CD4-positive, alpha-beta T cell treated with Interleukin-6 for 4 hours (primary cell): ENCODE measurements around the gene SGCA.

Source experiments
- DNase-seq: peaks from one replicate; pipeline ENCODE4 v3.0.0-alpha.2; 2020; ENCODE audit warnings: mixed read lengths

Gene SGCA

DNA sequence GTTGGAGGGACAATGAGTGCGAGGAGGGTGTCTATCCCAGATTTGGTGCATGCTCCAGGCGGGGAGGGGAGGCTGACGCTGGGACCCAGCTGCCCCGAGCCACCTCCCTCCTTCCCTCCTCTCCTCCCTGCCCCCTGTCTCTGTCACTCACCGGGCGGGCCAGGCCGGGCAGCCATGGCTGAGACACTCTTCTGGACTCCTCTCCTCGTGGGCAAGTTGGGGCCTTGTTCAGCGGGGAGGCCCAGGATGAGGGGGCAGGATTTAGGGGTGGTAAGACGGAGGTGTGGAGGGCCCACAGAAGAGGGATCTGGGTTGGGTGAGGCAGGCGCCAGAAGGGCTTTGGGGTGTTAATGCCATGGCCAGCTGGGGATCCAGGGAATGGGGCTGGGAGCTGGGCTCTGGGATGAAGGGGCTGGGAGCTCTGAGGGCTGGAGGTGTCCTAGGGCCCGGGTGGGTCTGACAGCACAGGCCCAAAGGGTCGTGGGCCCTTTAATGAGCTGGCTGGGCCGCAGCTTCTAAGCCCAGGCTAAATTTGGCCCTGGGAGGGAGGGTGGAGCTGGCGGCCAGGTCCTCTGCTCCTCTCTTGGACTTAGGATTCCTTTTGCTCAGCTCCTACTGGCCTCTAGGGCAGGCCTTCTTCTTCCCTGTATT, at the start of gene SGCA:
TSS of gene SGCA (plus strand) at position 139 of the 651 bp plus-strand sequence. CDS start at position 175, 36 bp downstream.
- no peak for DNase-seq

DNA sequence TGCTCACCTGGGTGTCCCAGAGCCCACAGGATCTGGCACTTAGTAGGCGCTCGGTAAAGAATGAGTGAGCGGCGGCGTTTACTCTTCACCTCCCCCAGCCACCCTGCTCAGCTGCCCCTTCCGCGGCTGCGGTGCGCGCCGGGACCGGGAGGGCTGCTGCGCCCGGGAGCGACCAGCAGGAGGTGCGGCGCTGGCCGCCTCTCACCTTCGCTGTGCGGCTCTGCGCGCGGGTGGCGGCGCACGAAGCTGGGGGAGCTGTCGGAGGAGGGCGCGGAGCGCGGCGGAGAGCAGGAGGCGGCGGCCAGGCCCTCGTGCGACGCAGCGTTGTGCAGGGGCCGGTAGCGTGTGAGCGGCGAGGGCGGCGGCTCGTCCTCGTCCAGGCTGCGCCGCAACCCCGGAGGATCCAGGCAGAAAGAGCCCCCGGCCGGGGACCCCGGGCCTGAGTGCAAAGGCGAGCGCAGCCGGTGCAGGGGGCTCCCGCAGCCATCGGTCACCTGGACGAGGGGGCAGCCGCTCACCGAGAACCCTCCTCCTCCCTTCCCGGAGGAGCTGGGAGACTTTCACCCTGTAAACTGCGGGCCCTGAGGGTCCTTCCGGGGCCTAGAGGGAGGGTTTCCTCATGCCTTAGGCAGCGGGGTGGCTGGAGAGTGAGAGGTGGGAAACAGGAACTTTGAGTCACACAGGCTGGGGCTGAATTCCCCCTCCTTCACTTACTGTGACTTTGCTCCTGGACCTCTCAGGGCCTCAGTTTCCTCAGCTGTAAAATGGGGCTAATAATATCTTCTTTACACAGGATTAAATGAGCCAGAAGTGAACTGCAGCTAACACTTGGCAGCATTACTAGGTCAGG, 48.4 kb upstream of the SGCA start:
- peak; percentile 71 for DNase-seq

DNA sequence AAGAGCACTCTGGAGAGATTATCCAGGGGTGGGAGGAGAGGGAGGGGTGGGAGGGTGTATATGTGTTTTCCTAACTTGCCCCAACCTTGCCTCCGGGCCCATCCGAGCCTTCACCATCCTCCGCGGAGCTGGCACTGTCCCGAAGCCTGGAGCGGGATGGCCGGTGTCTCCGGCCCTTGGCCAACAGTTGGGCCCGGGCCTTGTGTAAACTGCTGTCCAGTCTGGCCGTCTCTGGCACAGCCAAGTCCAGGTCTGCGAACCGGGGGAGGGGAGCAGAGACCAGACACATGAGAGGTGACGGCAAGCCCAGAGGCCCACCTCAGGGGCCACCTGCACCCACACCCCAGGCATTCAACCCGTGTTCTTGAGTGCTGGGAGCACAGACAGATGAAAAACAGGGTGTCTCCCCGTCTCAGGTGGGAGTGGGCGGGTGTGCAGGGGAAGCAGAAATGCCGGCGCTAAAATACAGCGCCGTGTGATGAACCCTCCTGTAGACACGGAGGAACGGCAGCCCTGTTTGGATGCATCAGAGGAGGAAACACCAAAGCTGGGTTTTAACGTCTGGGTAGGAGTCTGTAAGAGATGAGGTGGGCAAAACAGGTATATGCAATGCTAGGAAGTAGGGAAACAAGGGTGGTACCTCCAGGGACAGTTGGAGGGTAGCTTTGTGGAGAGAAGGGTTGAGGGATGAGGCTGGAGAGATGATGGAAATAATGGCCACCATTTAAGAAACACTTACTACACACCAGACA, 47.6 kb upstream of the SGCA start:
- no peak for DNase-seq

DNA sequence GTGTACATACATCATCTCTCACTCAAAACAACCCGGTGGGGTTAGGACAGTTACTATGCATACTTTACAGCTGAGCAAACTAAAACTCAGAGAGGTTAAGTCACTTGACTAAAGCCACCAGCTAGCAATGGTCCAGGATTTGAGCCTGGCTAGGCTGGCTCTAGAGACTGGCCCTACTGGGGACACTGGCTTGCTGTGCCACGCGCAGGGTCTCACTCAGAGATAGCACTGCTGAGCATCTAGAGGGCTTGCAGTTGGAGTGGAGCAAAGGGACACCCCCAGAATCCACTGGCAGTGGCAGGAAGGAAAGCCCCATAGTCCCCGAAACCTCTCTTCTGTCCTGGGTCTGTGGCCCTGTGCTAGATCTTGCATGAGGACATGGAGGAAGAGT, 47.0 kb upstream of the SGCA start:
- no peak for DNase-seq

DNA sequence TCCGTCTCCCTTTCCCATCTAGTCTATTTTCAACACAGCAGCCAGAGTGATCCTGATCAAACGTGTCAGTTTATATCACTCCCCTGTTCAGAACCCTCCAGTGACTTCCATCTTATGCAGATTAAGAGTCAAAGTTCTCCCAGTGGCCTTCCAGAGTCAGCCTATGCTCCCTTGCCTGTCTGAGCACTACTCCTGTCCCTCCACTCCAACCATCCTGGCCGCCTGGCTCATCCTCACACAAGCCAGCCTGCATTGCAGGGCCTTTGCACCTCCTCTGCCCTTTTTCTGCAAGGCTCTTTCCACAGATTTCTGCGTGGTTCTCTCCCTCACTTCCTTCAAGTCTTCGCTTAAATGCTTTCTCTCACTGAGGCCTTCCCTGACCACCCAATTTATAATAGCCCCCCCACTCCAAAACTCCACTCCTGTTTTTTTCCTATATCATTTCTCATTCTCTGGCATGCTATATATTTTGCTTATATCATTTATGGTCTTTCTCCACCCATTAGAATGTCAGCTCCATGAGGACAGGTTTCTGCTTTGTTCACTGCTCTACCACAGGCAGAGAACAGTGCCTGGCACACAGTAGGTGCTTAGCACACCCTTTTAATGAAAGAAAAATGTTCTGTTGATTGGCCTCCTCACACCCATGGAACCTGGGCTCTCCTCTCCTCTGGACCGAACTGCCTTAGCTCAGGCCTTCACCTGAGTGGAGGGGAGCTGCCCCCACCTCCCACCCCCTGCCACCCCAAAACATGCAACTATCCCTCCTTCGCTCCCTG, 45.1 kb upstream of the SGCA start:
- no peak for DNase-seq

DNA sequence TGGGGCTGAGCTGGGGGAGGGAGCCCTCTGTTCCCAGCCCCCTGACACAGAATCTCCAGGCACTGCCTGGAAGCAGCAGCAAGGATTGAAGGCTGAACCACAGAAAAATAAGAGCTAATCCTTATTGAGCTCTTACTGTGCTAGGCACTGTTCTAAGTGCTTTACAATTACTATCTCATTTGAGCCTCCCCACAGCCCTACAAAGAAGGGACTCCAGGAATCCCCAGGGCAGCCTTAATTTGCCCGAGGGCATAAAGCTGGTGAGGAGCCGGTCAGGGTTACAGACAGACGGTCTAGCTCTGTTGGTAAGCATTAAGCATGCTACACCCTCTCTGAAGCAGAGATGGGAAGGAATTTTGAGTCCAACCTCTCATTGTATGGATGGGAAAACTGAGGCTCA, 42.9 kb upstream of the SGCA start:
- no peak for DNase-seq

DNA sequence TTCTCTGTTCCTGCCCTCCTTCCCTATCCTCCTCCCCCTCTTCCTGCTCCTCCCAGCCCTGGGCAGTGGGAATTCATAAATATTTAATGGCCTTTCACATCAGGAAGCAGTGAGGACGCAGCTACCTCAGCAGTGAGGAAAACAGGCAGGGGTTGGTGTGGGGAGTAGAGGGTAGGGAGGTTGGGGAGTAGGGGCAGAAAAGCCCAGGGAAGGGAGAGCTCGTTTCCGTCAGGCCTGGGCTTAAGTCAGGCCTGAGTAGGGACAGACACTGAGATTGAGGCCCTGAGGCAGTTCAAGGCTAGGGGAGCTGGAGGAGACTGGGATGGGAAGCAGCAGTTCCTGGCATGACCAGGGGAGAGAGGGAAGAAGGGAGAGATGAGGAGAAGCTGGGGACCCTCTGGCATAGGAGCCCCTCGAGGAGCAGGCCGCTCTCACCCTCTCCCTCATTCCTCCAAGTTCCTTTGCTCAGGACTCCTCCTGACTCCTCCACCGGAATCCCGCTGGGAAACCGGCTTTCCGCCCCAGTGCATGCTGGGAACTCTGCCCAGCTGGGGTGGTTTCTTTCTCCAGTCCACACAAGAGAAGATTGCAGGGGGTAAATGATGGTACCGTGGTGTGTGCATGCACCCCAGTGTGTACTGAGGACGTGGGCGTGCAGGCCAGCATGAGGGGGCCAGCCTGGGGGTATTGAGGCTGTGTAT, 42.0 kb upstream of the SGCA start:
- DNase-seq = no peak

DNA sequence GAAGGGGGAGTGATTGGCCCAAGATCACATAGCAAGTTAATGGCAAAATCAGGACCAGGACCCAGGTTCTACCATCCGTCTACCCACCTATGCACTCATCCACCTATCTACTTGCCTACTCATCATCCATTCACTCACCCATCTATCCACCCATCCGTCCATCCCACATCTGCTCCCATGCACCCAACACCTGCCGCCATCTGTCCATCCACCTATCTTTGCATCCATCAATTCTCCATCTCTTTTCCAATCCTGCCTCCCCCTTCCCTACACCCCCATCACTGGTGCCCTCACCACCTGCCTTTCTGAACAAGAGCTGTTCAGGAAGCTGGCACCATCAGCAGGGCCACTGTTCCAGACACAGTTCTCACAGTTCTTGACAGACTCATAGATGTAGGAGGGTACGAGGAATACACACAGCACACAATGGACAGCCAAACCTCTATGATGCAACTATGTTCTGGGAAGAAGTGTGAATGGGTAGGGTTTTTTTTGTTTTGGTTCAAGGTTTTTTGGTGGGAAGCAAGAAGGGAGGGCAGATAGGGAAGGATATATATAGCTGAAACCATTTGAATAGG, 40.3 kb upstream of the SGCA start:
- no peak for DNase-seq

DNA sequence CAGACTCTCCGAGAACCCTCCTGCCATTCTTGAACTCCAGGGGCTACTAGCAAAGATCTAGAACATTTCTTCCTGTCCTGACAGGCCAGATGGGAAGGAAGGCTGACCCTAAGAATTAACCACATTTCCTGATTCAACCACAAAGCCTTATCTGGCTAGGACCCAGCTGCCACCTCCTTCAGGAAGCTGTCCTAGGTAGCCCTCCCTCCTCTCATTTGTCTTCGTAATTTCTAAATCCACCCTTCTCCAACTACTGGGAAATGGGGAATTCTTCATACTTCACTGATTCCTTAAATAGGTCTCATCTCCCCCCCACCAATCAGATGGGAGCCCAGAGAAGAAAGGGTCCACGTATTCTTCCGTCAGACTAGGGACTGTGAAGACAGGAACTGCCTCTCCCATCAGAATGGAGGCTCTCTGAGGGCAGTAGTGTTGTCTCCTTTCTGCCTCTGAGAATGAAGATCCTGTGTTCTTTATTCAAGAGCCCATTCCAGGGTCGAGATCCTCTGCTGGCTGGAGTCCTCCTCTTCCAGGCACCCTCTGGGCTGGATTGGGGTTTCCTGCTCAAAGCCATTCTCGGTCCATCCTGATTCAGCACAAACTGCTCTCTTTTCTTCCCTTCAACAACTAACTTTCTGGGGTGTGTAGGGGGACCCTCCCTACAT, 38.0 kb upstream of the SGCA start:
- DNase-seq = no peak

DNA sequence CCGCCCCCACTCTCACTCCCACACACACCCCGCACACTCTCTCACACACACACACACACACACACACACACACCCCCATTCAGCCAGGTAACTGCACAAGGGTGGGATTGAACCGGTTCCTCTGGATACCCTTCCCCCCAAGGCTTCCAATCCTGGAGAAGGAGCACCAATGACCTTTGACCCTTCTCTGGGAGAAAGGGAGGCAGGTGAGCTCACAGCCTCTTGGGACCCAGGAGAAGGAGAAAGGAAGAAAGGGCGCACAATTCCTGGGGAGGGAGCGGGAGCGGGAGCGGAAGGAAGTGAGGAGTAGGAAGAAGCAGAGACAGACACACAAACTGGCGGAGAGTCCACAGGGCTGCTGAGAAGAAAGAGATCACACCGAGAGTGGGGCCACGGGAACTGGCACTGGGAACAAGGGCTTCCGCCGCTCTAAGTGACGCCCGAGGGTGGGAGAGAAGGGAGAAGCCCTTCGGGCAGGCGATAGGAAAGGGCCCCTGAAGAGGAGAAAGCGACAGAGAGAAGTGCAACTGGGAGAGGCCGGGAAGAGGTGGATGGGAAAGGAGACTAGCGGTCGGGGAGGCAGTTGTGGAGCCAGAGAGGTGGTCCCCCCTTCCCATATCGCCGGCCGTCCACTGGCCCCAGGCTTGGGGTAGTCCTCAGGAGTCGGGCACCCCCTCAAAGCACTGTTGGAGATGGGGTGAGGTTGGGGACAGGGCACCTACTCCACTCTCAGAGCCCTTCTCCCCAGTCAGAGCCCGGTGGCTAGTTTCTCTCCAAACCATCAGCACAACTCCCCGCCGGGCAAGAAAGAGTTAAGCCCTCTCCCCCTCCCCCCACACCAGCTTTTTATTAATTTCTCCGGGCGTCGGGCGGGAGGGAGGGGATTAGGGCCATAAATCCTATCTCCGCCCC, 37.1 kb upstream of the SGCA start:
- DNase-seq = no peak

DNA sequence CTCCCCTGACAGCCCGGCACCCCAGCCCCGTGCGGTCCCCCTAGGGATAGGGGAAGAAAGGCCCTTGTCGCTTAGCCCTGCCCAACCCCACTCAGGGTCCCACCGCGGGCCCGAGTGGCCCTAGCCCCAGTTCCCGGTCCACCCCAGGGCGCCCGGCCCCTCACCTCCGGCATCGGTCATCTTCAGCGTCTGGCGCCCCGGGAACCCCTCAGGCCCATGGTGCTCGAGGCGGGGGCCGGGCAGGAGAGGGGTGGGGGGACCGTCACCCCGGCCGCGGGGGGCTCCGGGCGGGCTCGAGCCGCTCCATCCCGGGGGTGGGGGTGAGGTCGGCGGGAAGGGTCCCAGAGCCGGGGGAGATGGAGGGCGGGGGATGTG, 36.5 kb upstream of the SGCA start:
- DNase-seq = no peak

DNA sequence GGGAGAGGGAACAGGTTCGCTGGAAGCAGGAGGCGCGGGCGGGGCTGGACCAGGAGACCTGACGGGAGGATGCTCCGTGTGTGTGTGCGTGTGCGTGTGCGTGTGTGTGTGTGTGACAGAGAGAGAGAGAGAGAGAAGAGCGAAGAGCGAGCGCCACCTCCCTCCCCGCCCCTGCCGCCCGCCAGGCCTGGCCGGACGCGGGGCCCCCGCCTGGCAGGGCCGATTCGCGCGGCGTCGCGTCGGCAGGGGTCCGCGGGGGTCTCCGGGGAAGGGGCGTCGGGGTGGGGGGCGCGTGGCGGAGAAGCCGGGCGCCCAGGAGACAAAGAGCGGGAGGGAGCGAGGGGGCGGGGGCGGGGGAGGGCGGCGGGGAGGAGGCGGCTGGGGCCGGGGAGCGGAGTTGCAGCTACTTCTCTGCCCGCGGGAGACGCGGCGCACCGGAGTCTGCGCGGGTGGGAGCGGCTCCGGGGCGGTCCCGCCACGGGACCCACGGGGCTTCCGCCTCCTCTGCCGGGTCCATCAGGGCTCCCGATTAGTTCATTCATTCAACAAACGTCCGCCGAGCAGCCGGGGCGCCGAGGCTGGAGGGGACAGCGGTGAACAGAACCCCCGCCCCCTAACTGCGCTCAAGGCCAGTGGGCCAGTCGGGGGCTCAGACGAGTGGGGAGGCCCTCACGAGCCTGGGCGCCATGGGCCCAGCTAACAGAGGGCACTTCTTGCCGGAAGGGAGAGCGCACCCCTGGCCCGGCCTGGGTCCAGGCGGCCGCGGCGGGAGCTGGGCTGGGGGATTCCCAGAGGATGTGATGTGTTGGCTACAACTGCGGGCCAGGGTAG, 35.9 kb upstream of the SGCA start, which contains the start of gene SAMD14:
TSS of gene SAMD14 (minus strand) at position 433 of the 831 bp plus-strand sequence. CDS start 5,201 bp downstream, outside the sequence.
- DNase-seq = peak; percentile 60

DNA sequence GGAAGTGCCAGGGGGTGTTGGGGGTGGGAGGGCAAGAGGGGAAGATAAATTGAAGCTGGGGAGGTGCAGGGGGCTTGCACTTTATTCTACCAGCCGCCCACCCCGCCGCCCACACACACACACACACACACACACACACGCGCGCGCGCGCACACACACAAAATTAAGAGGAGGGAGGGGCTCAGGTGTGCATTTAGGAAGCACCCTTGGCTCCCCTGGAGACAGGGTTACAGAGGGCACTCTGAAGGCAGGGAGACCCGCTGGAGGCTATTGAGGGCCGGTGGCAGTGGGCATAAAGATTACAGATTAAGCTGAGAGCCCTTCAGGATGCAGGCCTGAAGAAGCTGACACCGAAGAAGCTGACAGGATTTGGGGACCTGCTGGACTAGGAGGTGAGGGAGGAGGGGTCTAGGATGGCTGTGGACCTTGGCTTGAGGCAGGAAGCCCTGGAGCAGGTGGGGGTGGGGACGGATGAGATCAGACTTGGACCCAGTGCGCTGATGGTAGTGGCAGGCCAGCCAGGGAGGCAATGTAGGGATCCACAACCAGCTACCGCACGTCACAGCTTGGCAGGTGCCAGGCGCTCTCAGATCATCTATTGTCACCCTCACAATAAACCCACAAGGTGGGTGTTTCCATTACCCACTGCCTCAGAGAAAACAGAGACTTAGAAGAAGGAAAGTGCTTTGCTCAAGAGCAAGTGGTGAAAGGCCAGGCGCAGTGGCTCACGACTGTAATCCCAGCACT, 35.1 kb upstream of the SGCA start:
- no peak for DNase-seq

DNA sequence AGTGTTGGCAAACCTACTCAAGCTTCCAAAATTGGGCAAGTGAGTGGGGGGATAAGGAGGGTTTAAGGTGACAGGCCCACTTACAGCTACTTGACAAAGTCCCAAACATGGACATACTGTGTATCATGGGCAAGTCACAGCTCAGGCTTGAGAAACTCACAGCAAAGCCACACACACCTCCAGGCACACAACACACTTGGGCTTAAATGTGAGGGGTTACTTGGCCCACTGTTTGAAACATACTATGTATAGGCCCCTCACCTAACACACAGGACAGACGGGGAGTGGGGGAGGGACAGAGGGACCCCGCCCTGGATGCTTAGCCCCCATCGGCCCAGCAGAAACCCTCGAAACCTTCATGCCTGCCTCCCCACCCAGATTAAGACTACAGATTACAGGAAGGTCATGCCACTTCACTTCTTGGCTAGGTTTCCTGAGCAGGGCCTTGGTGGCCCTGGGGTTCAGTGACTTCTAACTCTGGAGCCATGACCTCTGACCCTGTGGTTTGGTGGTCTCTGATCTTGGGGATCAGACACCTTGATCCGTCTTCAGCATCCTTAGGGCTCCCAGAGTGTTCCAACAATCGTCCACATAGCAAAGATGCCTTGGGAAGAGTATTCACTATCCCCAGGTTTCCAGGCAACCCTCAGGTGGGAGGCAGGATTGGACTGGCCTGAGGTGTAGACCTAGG, 33.6 kb upstream of the SGCA start:
- no peak for DNase-seq

DNA sequence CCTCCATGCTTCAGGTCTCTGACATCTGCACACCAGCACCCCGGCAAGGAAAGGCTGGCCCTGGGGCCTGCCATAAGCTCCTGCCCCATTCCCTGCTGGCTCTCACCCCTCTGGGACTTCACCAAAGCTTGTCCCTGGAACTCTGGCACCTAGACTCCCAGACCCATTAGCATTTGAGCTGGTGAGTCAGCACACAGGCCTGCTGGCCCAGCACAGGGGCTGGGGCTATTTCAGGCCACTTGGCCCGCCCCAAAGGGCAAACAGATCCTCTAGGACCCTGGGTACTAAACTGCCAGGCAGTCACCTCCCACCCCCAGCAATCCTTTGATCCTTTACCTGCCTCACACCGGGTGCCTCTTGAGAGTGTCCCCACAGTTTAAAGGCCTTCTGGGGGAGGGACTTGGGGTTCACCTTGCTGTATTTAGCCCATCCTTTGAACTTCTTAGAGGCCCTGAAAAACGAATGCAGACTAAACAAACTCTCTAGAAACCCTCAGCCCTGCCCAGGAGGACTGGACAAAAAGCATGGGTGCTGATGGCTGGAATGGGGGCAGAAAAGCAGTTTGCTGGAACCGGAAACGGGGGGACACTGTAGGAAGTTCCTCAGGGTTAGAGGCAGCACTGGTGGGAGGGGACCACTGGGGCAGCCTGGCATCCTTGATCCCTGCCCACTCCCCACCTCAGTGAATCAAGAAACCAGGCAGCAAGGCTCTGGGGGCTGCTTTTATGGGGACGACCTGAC, 32.6 kb upstream of the SGCA start:
- DNase-seq = no peak

DNA sequence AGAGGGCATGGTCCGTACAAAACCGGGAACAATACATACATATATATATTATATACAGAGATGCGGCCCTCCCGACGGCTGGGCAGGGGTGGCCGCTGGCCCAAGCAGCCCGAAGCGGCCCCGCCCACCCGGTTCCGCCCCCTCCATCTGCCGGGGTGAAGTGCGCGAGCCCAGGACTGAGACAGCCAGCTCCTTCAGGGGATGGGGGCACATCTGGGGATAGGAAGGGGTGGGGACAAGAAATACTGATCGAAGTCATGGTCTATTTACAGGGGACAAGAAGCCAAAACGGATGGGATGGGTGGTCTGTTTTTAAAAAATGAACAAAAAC, 32.1 kb upstream of the SGCA start:
- DNase-seq = no peak
